GM12878 (cell line): ENCODE measurements around the gene TCEAL1. TPM values are rescaled to one million over a fixed set of nuclear protein-coding genes. Genes with fewer than 3 reads are reported as not detected.

Source experiments
- TCF3 ChIP-seq: IDR thresholded peaks from 2 replicates; pipeline ENCODE4 v1.6.1; 2012; ENCODE audit warnings: low read depth, mild to moderate bottlenecking, low read length, borderline replicate concordance; ENCODE audit not compliant: insufficient read depth
- polyA plus RNA-seq, 11 experiments: library from polyadenylated mRNA; depleted of rRNA in 4 of 11; unstranded in 6 of 11; stranded (reverse) in 5 of 11; fragments of >200 nt; fragmentation: Nextera tagmentation in 4 of 11; fragmentation: Illumina TruSeq in 1 of 11; extraction: Ambion mirVana in 4 of 11; extraction: Trizol in 1 of 11; gene quantifications; 1 replicate in 1 of 11; 2 replicates in 10 of 11; pipeline versions ENCODE4 v1.2.1 to v1.2.3, GENCODE V29; 2011 to 2016; ENCODE audit warnings: inconsistent platforms in 2 of 11, missing spikeins in 2 of 11, low read depth in 1 of 11
- total RNA-seq, 4 experiments: library from RNA; depleted of rRNA in 3 of 4; stranded (reverse); fragments of >200 nt in 3 of 4; fragmentation: Illumina TruSeq in 1 of 4; extraction: Trizol in 1 of 4; gene quantifications; 2 replicates each; pipeline versions ENCODE4 v1.2.1 to v1.2.3, GENCODE V29; 2013 to 2021

The TCEAL1 gene
- total and polyA plus RNA-seq, 10 of the 15 experiments (the other 5 are each of a cell fraction or from before 2014, with no cell fraction given) = 10.1 to 24.3 (median 17.8) TPM

- no peak for TF ChIP-seq TCF3
These were observed 49.6 kb downstream of the TCEAL1 start (continued) for GRCh38 chrX:103678199-103678993.

Other genes starting within 250 kb of the TCEAL1 start
- gene RAB40A, start 109.5 kb upstream of the TCEAL1 start, total RNA-seq (2014; rRNA removed) = 0.17 and 0.38 TPM in 2 replicates
- gene RAB40A, start 109.5 kb upstream of the TCEAL1 start, total RNA-seq (2014; rRNA removed; fragmentation: Illumina TruSeq; extraction: Trizol) = 0.23 and 0.27 TPM in 2 replicates
- 0.08 and 0.26 TPM in 2 replicates for gene RAB40A, start 109.5 kb upstream of the TCEAL1 start, total RNA-seq (2021)
- 0.19 and 0.35 TPM in 2 replicates for gene RAB40A, start 109.5 kb upstream of the TCEAL1 start, polyA plus RNA-seq (2011; rRNA removed)
- 0.10 and 0.33 TPM in 2 replicates for gene RAB40A, start 109.5 kb upstream of the TCEAL1 start, polyA plus RNA-seq (2014; fragmentation: Illumina TruSeq; extraction: Trizol)
- gene RAB40A, start 109.5 kb upstream of the TCEAL1 start, polyA plus RNA-seq (2014; fragmentation: Nextera tagmentation; extraction: Ambion mirVana) = under 1 TPM; 0.16 to 0.35 TPM
- 0.24 and 0.38 TPM in 2 replicates for gene RAB40A, start 109.5 kb upstream of the TCEAL1 start, polyA plus RNA-seq (2014; rRNA removed)
- under 1 TPM; 0.30 to 0.42 TPM for gene RAB40A, start 109.5 kb upstream of the TCEAL1 start, polyA plus RNA-seq (2016; fragmentation: Nextera tagmentation; extraction: Ambion mirVana)
- gene TCEAL4, start 43.5 kb upstream of the TCEAL1 start, total RNA-seq (2014; rRNA removed) = 14.1 and 19.6 TPM in 2 replicates
- 46.4 and 48.0 TPM in 2 replicates for gene TCEAL4, start 43.5 kb upstream of the TCEAL1 start, total RNA-seq (2014; rRNA removed; fragmentation: Illumina TruSeq; extraction: Trizol)
- 20.1 and 20.9 TPM in 2 replicates for gene TCEAL4, start 43.5 kb upstream of the TCEAL1 start, total RNA-seq (2021)
- 9.6 and 13.4 TPM in 2 replicates for gene TCEAL4, start 43.5 kb upstream of the TCEAL1 start, polyA plus RNA-seq (2011; rRNA removed)
- 63.8 and 85.0 TPM in 2 replicates for gene TCEAL4, start 43.5 kb upstream of the TCEAL1 start, polyA plus RNA-seq (2014; fragmentation: Illumina TruSeq; extraction: Trizol)
- 10 to 100 TPM; 34.8 to 59.9 TPM for gene TCEAL4, start 43.5 kb upstream of the TCEAL1 start, polyA plus RNA-seq (2014; fragmentation: Nextera tagmentation; extraction: Ambion mirVana)
- gene TCEAL4, start 43.5 kb upstream of the TCEAL1 start, polyA plus RNA-seq (2014; rRNA removed) = 21.5 and 30.7 TPM in 2 replicates
- 10 to 100 TPM; 31.5 to 32.8 TPM for gene TCEAL4, start 43.5 kb upstream of the TCEAL1 start, polyA plus RNA-seq (2016; fragmentation: Nextera tagmentation; extraction: Ambion mirVana)
- gene TCEAL3, start 21.0 kb upstream of the TCEAL1 start, total RNA-seq (2014; rRNA removed) = 7.5 and 7.6 TPM in 2 replicates
- 18.3 and 19.0 TPM in 2 replicates for gene TCEAL3, start 21.0 kb upstream of the TCEAL1 start, total RNA-seq (2014; rRNA removed; fragmentation: Illumina TruSeq; extraction: Trizol)
- gene TCEAL3, start 21.0 kb upstream of the TCEAL1 start, total RNA-seq (2021) = 10.6 and 12.1 TPM in 2 replicates
- 2.7 and 3.4 TPM in 2 replicates for gene TCEAL3, start 21.0 kb upstream of the TCEAL1 start, polyA plus RNA-seq (2011; rRNA removed)
- 9.1 and 17.2 TPM in 2 replicates for gene TCEAL3, start 21.0 kb upstream of the TCEAL1 start, polyA plus RNA-seq (2014; fragmentation: Illumina TruSeq; extraction: Trizol)
- 1 to 10 TPM in 1 of 2 experiments, under 1 TPM in 1; 0.98 to 2.0 TPM for gene TCEAL3, start 21.0 kb upstream of the TCEAL1 start, polyA plus RNA-seq (2014; fragmentation: Nextera tagmentation; extraction: Ambion mirVana)
- 15.3 and 17.3 TPM in 2 replicates for gene TCEAL3, start 21.0 kb upstream of the TCEAL1 start, polyA plus RNA-seq (2014; rRNA removed)
- gene TCEAL3, start 21.0 kb upstream of the TCEAL1 start, polyA plus RNA-seq (2016; fragmentation: Nextera tagmentation; extraction: Ambion mirVana) = 10 to 100 TPM; 11.4 to 14.0 TPM
- 121 and 154 TPM in 2 replicates for gene MORF4L2, start 57.7 kb downstream of the TCEAL1 start, total RNA-seq (2014; rRNA removed)
- 188 and 189 TPM in 2 replicates for gene MORF4L2, start 57.7 kb downstream of the TCEAL1 start, total RNA-seq (2014; rRNA removed; fragmentation: Illumina TruSeq; extraction: Trizol)
- 154 and 167 TPM in 2 replicates for gene MORF4L2, start 57.7 kb downstream of the TCEAL1 start, total RNA-seq (2021)
- 246 and 326 TPM in 2 replicates for gene MORF4L2, start 57.7 kb downstream of the TCEAL1 start, polyA plus RNA-seq (2011; rRNA removed)
- 311 and 381 TPM in 2 replicates for gene MORF4L2, start 57.7 kb downstream of the TCEAL1 start, polyA plus RNA-seq (2014; fragmentation: Illumina TruSeq; extraction: Trizol)
- gene MORF4L2, start 57.7 kb downstream of the TCEAL1 start, polyA plus RNA-seq (2014; fragmentation: Nextera tagmentation; extraction: Ambion mirVana) = 100 to 1,000 TPM; 118 to 235 TPM
- 119 and 150 TPM in 2 replicates for gene MORF4L2, start 57.7 kb downstream of the TCEAL1 start, polyA plus RNA-seq (2014; rRNA removed)
- 100 to 1,000 TPM; 210 to 215 TPM for gene MORF4L2, start 57.7 kb downstream of the TCEAL1 start, polyA plus RNA-seq (2016; fragmentation: Nextera tagmentation; extraction: Ambion mirVana)
- gene TMEM31, start 81.9 kb downstream of the TCEAL1 start, total RNA-seq (2014; rRNA removed) = not detected in 2 replicates
- not detected in 2 replicates for gene TMEM31, start 81.9 kb downstream of the TCEAL1 start, total RNA-seq (2014; rRNA removed; fragmentation: Illumina TruSeq; extraction: Trizol)
- not detected in 2 replicates for gene TMEM31, start 81.9 kb downstream of the TCEAL1 start, total RNA-seq (2021)
- 0.13 TPM in 1 of 2 replicates, not detected in the other for gene TMEM31, start 81.9 kb downstream of the TCEAL1 start, polyA plus RNA-seq (2011; rRNA removed)
- gene TMEM31, start 81.9 kb downstream of the TCEAL1 start, polyA plus RNA-seq (2014; fragmentation: Illumina TruSeq; extraction: Trizol) = 0.18 TPM in 1 of 2 replicates, not detected in the other
- gene TMEM31, start 81.9 kb downstream of the TCEAL1 start, polyA plus RNA-seq (2014; fragmentation: Nextera tagmentation; extraction: Ambion mirVana) = not detected
- not detected in 2 replicates for gene TMEM31, start 81.9 kb downstream of the TCEAL1 start, polyA plus RNA-seq (2014; rRNA removed)
- not detected for gene TMEM31, start 81.9 kb downstream of the TCEAL1 start, polyA plus RNA-seq (2016; fragmentation: Nextera tagmentation; extraction: Ambion mirVana)
- not detected in 2 replicates for gene PLP1, start 147.9 kb downstream of the TCEAL1 start, total RNA-seq (2014; rRNA removed)
- gene PLP1, start 147.9 kb downstream of the TCEAL1 start, total RNA-seq (2014; rRNA removed; fragmentation: Illumina TruSeq; extraction: Trizol) = not detected in 2 replicates
- gene PLP1, start 147.9 kb downstream of the TCEAL1 start, total RNA-seq (2021) = not detected in 2 replicates
- not detected in 2 replicates for gene PLP1, start 147.9 kb downstream of the TCEAL1 start, polyA plus RNA-seq (2011; rRNA removed)
- not detected in 2 replicates for gene PLP1, start 147.9 kb downstream of the TCEAL1 start, polyA plus RNA-seq (2014; fragmentation: Illumina TruSeq; extraction: Trizol)
- not detected for gene PLP1, start 147.9 kb downstream of the TCEAL1 start, polyA plus RNA-seq (2014; fragmentation: Nextera tagmentation; extraction: Ambion mirVana)
- gene PLP1, start 147.9 kb downstream of the TCEAL1 start, polyA plus RNA-seq (2014; rRNA removed) = not detected in 2 replicates
- not detected for gene PLP1, start 147.9 kb downstream of the TCEAL1 start, polyA plus RNA-seq (2016; fragmentation: Nextera tagmentation; extraction: Ambion mirVana)
- 0.28 and 0.49 TPM in 2 replicates for gene RAB9B, start 203.3 kb downstream of the TCEAL1 start, total RNA-seq (2014; rRNA removed)
- gene RAB9B, start 203.3 kb downstream of the TCEAL1 start, total RNA-seq (2014; rRNA removed; fragmentation: Illumina TruSeq; extraction: Trizol) = 0.22 and 0.23 TPM in 2 replicates
- 0.08 and 0.21 TPM in 2 replicates for gene RAB9B, start 203.3 kb downstream of the TCEAL1 start, total RNA-seq (2021)
- gene RAB9B, start 203.3 kb downstream of the TCEAL1 start, polyA plus RNA-seq (2011; rRNA removed) = 0.30 and 0.65 TPM in 2 replicates
- gene RAB9B, start 203.3 kb downstream of the TCEAL1 start, polyA plus RNA-seq (2014; fragmentation: Illumina TruSeq; extraction: Trizol) = 0.21 and 0.32 TPM in 2 replicates
- under 1 TPM; 0.05 to 0.08 TPM for gene RAB9B, start 203.3 kb downstream of the TCEAL1 start, polyA plus RNA-seq (2014; fragmentation: Nextera tagmentation; extraction: Ambion mirVana)
- gene RAB9B, start 203.3 kb downstream of the TCEAL1 start, polyA plus RNA-seq (2014; rRNA removed) = 0.14 and 0.15 TPM in 2 replicates
- gene RAB9B, start 203.3 kb downstream of the TCEAL1 start, polyA plus RNA-seq (2016; fragmentation: Nextera tagmentation; extraction: Ambion mirVana) = under 1 TPM; 0.18 to 0.20 TPM